GM18519 (cell line): ENCODE data around the gene IL17RD.

Experiments
- ATAC-seq: cut with Tn5 transposase; IDR thresholded peaks from one replicate; pipeline ENCODE4 v1.9.1; 2021; ENCODE audit warnings: mild to moderate bottlenecking, moderate library complexity; ENCODE audit not compliant: unreplicated experiment, low FRiP score

Gene IL17RD

DNA sequence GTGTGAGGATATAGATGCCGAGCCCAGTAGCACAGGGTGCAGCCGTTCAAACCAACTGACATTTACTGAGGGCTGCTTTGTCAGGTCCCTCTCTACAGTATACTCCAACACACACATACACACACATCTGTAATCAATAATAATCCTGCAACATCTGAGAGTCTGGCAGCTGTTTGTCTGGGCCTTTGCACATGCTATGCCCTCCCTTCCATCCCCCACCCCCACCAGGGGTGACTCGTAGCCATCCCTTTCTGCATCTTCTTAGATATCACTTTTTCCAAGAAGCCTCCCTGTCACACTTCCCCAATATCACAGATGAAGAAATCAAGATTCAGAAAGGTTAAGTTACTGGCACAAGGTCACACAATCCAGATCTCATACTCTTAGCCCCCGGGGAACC lies 91.0 kb downstream of the IL17RD start:
- ATAC-seq, result no peak

DNA sequence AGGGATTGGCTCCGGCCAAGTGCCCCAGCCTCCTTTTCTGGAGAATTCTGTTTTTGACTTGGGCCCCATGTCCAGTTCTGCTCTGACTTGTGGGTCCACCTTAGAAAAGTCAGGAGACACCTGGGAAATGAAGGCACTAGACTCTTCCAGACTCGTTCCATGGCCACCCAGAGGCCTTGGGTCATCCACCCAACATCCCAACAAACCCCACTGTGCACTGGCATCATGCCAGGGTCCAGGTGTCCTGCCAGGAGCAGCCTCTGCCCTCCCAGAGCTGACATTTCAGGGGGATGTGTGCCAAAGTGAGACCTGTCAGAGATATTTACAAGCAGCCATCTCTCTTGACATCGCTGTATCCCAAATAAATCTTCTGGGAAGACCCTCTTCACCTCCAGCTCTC lies 91.5 kb downstream of the IL17RD start:
- ATAC-seq, result no peak

DNA sequence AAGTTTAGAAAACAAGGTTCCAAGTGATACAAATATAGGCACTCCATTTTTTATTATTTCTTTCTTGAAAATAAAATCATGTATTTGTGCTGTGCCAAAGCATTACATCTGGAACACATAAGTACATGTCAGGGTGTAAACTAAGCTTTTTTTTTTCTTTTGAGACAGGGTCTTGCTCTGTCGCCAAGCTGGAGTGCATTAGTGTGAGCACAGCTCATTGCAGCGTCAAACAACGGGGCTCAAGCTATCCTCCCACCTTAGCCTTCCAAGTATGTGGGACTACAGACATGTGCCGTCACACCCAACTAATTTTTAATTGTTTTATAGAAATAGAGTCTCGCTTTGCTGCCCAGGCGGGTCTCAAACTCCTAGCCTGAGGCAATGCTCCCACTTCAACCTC lies 95.7 kb downstream of the IL17RD start:
- no peak for ATAC-seq

DNA sequence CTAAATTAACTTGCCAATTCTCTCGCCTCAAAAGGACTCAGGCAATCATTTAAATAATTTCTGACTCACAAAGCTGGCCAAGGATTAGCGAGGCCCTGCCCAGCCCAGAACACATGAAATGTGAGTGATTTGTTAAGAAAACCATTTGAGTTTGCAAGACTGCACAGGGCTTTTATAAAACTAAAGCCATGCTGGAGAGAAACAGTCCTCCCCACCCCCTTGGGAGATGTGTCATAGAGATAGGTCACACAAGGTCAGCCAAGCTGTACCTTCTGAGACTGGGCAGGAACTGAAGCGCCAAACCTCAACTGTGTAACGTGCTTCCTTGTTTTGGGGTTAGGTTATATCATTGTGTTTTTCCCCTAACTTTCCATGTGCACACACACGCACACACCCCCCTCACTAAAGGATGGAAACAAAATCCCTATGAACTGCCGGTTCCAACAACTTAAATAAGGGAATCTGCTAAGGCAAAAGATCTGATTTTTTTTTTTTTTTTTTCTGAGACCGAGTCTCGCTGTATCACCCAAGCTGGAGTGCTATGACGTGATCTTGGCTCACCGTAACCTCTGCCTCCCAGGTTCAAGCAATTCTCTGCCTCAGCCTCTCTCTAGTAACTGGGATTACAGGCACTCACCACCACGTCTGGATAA lies 96.6 kb downstream of the IL17RD start:
- peak; percentile 92 for ATAC-seq

- no peak for ATAC-seq
Observed at GRCh38 chr3:57066471-57066870, 98.7 kb downstream of the IL17RD start.

- ATAC-seq, result no peak
Observed at GRCh38 chr3:57065588-57065987, 99.6 kb downstream of the IL17RD start.

GRCh38 chr3:57064572-57064971 lies 100.6 kb downstream of the IL17RD start:
- no peak for ATAC-seq

DNA sequence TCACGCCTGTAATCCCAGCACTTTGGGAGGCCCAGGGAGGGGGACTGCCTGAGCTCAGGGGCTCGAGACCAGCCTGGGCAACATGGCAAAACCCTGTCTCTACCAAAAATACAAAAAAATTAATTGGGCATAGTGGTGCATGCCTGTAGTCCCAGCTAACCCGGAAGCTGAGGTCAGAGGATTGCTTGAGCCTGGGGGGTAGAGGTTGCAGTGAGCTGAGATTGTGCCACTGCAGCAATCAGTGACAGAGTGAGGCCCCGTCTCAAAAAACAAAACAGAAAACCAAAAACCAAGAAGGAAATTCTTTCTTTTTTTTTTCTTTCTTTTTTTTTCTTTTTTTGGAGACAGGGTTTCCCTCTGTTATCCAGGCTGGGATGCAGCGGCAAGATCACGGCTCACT lies 101.2 kb downstream of the IL17RD start:
- ATAC-seq, result no peak

DNA sequence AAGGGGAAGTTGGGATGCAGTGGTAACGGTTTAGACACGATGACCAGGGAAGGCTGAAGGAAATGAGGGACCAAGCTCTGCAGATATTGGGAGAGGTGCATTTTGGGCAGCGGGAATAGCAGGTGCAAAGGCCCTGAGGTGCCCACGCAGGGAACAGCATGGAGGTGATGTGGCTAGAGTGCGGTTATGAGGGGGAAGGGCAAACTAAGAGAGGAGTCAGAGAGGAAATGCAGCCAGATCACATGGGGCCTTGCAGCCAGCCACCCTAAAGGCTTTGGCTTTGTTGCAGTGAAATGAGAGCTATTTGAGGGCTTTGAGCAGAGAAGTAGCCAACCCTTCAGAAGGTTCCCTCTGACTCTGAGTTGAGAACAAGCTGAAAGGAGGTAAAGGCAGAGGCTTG lies 102.1 kb downstream of the IL17RD start:
- no peak for ATAC-seq

DNA sequence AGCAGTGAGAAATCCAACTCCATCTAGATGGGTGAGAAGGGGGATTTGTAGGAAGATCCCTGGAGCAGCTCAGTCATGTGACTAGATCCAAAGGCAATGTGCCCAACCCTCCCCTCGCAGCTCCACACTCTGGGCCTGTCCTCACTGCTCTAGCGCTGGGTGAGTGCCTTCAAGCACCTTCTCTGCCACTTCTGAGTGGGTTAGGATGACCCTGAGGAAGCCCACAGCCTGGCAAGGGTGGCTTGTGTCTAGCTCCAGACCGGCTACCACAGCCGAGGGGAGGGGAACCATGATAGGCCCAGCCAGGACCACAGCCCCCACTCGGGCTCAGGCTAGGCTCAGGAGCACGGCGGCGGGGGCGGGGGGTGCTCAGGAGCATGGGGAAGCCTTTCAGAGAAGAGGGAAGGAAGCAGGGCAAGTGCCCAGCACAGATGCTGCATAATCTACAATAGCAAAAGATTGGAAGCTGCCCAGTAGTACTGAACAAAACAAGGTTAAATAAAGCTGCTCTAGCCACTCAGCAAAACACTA lies 103.0 kb downstream of the IL17RD start:
- no peak for ATAC-seq

DNA sequence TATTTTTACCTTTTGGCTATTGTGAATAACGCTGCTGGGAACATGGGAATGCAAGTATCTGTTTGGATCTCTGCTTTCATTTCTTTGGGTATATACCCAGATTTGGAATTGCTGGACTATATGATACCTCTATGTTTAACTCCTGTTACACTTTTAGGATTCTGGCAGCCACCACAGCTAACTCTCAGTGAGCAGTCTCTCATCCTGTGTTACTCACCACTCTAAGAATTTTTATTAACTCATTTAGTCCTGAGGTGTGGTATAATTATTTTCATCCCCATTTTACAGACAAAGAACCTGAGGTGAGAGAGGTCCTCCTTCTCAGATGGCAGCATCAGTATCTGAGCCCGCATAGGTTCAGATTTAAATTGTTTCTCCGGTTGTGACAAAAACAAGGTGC lies 103.6 kb downstream of the IL17RD start:
- ATAC-seq, result no peak

GRCh38 chr3:57060089-57060821 lies 104.9 kb downstream of the IL17RD start, which contains the start of gene SPATA12:
Gene SPATA12, plus strand, starts transcription at chr3:57060664. Its CDS starts 13,031 bp downstream, at chr3:57073695.
- ATAC-seq, result no peak

GRCh38 chr3:57059411-57059810 lies 105.7 kb downstream of the IL17RD start:
- no peak for ATAC-seq

- ATAC-seq, result no peak
Observed at GRCh38 chr3:57057351-57057750, 107.8 kb downstream of the IL17RD start.

DNA sequence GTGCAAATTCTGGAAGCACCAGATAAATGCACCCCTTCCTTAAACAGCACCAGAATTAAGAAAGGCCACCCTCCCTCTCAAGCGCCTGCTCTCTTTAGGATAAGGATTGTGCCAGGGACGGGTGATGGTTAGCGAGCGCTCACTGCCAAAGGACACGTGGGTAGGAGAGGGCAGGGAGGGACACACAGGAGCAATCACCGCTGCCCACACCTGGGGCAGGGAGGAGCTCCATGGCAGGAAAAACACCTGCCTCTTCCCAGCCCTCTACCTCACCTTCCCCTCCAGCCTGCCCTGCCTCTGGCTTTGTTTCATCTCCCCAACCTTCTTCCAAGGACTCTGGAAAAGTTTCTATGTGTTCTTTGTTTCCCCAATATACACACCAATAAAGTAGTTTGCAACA lies 112.0 kb downstream of the IL17RD start:
- ATAC-seq, result no peak

- ATAC-seq, result no peak
Observed at GRCh38 chr3:57052662-57053061, 112.5 kb downstream of the IL17RD start.

DNA sequence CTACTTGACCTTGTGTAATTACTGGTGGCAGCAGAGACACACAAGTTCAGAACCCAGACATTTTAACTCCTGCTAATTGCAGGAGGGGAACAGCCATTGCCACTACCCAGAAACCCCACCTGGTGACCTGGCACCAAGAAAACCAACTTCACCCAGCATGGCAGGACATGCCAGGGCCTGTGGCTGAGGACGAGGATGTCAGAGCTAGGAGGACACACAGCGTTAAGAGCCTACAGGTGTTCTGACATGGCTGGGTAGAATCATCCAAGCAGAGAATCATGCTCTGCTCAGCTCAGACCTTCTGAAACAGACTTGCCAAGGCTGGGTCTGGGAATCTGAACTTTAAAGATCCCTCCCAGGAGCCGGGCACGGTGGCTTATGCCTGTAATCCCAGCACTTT lies 116.4 kb downstream of the IL17RD start:
- no peak for ATAC-seq

GRCh38 chr3:57048052-57048671 lies 117.0 kb downstream of the IL17RD start:
- ATAC-seq, result no peak

DNA sequence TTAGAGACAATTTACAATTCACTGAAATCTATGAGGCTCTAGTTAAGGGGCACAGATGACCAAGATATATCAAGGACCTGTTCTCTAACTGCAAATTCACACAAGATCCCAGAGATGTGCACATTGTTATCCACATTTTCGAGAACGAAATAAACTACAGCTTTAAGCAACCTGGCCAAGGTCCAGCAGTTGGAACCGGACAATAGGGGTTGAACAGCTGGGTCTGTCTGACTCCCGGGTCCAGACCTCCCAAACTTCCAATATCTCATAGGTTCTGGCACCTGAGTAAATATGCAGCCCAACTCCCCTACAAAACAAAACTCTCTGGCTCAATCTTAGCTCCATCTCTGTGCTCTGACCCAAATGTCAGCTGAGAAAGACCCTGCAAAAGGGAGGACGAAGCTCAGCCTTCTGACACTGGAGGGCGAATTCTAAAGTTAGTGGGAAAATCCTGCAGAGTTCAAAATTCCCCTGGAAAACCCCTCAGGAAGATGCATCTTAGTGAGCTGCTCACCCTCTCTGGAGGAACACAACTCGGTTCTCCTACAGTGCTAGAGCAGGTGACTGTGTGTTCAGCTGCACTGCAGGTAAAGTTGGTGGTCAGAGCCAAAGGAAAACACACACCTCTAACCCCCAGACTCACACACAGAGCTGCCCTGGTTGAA lies 118.9 kb downstream of the IL17RD start:
- no peak for ATAC-seq

GRCh38 chr3:57043518-57043917 lies 121.6 kb downstream of the IL17RD start:
- no peak for ATAC-seq

GRCh38 chr3:57041674-57042073 lies 123.5 kb downstream of the IL17RD start:
- ATAC-seq, result no peak
